Measurements from ENCODE around the gene SPRY2. TPM values are rescaled to one million over a fixed set of nuclear protein-coding genes. Genes with fewer than 3 reads are reported as not detected.

The SPRY2 gene
- total RNA-seq, 1 experiment from 2014 or later = 28.9 TPM

DNA sequence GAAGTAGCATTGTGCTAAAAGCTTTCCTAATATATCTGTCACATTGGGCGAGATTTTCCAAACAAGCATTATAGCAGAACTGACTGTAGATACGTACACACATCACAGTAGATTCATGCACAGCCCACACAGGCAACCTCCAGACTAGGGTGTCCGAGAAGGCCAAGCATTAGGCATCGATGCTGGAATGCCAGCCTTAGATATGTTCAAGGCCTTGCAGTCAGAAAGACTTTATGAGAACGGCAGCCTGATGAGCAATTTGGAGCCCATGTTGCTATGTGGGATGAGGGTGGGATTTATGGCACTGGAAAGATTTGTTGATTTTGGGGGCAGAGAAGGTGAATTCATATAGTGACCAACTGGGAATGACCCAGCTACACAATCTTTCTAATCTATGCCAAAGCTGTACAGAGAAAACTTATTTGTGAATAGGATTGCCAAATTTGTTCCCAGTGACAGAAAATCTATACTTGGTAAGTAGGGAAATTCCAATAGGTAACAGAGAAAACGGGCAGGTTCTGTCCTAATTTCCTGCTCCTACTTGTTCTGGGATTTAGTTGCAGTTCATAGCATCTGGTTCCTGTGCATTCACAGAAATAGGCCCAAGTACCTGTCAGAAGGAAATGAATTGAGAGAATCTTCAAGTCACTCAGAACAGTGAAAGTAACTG lies 31.0 kb upstream of the SPRY2 start:
- Mint-ChIP-seq H3K4me3 (ENCODE audit: unreplicated experiment) (no peak overlapping the region), H3K27ac (ENCODE audit: unreplicated experiment) (no peak overlapping the region), H3K4me1 (ENCODE audit: low read depth, unreplicated experiment) (no peaks in the 10 kb centered on the region), H3K9me3 (ENCODE audit: unreplicated experiment) (no peaks in the 10 kb centered on the region), H3K27me3 (ENCODE audit: insufficient read depth, unreplicated experiment) (no peaks in the 10 kb centered on the region), H3K36me3 (ENCODE audit: insufficient read depth, unreplicated experiment) (no peaks in the 10 kb centered on the region)
- Histone ChIP-seq H3K4me3 (ENCODE audit: low read depth, low read length) (no peak overlapping the region), H3K9me3 (no peaks in the 10 kb centered on the region), H3K27me3 (replicated peaks; ENCODE audit: control insufficient read depth, insufficient read depth, low read length) (no peaks in the 10 kb centered on the region), H3K36me3 (ENCODE audit: control insufficient read depth, insufficient read depth, low read length) (no peaks in the 10 kb centered on the region), H3K4me1 (no peaks in the 10 kb centered on the region)
- no peak for DNase-seq
- intact Hi-C loops (cut with micrococcal nuclease; ENCODE audit: unreplicated experiment) = no loop called here
- BruUV-seq (replicated peaks) = no TSS peak
- ChIA-PET POLR2A (no interaction called here), CTCF (no interaction called here)
- TF ChIP-seq, protein P1, sequence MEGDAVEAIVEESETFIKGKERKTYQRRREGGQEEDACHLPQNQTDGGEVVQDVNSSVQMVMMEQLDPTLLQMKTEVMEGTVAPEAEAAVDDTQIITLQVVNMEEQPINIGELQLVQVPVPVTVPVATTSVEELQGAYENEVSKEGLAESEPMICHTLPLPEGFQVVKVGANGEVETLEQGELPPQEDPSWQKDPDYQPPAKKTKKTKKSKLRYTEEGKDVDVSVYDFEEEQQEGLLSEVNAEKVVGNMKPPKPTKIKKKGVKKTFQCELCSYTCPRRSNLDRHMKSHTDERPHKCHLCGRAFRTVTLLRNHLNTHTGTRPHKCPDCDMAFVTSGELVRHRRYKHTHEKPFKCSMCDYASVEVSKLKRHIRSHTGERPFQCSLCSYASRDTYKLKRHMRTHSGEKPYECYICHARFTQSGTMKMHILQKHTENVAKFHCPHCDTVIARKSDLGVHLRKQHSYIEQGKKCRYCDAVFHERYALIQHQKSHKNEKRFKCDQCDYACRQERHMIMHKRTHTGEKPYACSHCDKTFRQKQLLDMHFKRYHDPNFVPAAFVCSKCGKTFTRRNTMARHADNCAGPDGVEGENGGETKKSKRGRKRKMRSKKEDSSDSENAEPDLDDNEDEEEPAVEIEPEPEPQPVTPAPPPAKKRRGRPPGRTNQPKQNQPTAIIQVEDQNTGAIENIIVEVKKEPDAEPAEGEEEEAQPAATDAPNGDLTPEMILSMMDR (IDR thresholded peaks at IDR 0.05; ENCODE audit: insufficient read depth in 1 of 2, low read depth in 1 of 2, low read length in 1 of 2, severe bottlenecking in 1 of 2, unreplicated experiment in 1 of 2) = no peak

DNA sequence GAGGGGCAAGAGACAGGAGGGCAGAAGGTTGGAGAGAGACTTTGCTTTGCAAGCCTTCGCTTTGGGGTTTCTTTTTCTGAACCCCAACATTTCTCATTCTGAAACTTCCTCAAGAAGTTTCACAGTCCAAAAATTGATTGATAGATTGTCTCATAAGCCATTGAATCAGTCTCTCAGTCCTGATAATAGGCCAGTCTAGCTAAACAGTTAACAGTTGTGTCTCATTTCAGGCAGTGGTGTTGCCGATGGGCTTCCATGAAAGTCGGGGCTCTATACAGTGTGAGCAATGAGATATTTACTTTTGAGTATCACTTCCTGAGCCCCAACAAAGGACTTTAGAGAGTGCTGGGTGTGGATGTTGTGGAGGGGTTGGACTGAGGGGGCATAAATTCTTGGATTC lies 26.5 kb upstream of the SPRY2 start:
- Histone ChIP-seq H3K4me1 (peaks cover 14% of the 10 kb centered on the region), H3K9me3 (no peaks in the 10 kb centered on the region), H3K27me3 (replicated peaks; ENCODE audit: control insufficient read depth, insufficient read depth, low read length) (no peaks in the 10 kb centered on the region), H3K4me3 (ENCODE audit: low read depth, low read length) (no peak overlapping the region), H3K36me3 (ENCODE audit: control insufficient read depth, insufficient read depth, low read length) (no peaks in the 10 kb centered on the region)
- no peak overlapping the region for H3K4me3 Mint-ChIP-seq (ENCODE audit: unreplicated experiment)
- ChIA-PET CTCF (no interaction called here), POLR2A (no interaction called here)
- peaks cover 3% of the 10 kb centered on the region for H3K4me1 Mint-ChIP-seq (ENCODE audit: low read depth, unreplicated experiment)
- H3K27me3 Mint-ChIP-seq (ENCODE audit: insufficient read depth, unreplicated experiment) = no peaks in the 10 kb centered on the region
- H3K27ac Mint-ChIP-seq (ENCODE audit: unreplicated experiment) = no peak overlapping the region
- no TSS peak for BruUV-seq (replicated peaks)
- no peaks in the 10 kb centered on the region for H3K36me3 Mint-ChIP-seq (ENCODE audit: insufficient read depth, unreplicated experiment)
- DNase-seq = no peak
- H3K9me3 Mint-ChIP-seq (ENCODE audit: unreplicated experiment) = no peaks in the 10 kb centered on the region
- intact Hi-C loops (cut with micrococcal nuclease; ENCODE audit: unreplicated experiment) = no loop called here
- TF ChIP-seq, protein P1 (IDR thresholded peaks at IDR 0.05; ENCODE audit: insufficient read depth in 1 of 2, low read depth in 1 of 2, low read length in 1 of 2, severe bottlenecking in 1 of 2, unreplicated experiment in 1 of 2) = no peak

DNA sequence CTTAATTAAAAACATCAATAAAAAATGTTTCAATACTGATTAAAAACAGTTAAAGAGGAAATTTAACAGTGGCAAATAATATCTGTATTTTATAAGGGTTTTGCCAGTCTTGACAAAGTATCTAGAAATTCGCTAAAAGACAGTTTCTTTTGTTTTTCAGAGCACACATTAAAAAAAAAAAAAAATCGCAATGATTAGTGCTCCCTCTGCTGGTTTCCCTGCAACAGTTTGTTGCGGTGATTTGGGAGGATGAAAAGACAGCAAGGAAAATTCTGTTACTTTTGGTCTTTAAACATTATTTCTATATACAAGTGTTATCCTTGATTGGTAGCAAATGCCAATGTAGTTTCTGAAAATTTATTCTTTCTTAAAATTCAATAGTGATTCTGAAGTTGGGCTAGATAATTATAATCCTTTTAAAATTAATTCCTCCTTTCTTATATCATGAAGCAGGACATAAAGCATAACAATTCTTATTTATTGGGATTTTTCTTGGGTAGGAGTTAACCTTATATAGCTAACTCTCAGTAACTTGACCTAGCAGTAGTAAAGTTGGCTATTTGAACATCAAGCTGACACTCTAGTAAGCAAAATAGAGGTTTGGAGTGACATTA lies 23.1 kb upstream of the SPRY2 start:
- H3K27ac Mint-ChIP-seq (ENCODE audit: unreplicated experiment) = no peak overlapping the region
- no peaks in the 10 kb centered on the region for H3K9me3 ChIP-seq
- H3K36me3 Mint-ChIP-seq (ENCODE audit: insufficient read depth, unreplicated experiment) = no peaks in the 10 kb centered on the region
- ChIA-PET POLR2A (no interaction called here), CTCF (no interaction called here)
- BruUV-seq (replicated peaks) = no TSS peak
- H3K4me3 Mint-ChIP-seq (ENCODE audit: unreplicated experiment) = no peak overlapping the region
- peaks cover 16% of the 10 kb centered on the region for H3K4me1 Mint-ChIP-seq (ENCODE audit: low read depth, unreplicated experiment)
- DNase-seq = peak in 1 of 2 experiments; percentile 39
- H3K4me1 ChIP-seq = peaks cover 26% of the 10 kb centered on the region
- H3K36me3 ChIP-seq (ENCODE audit: control insufficient read depth, insufficient read depth, low read length) = no peaks in the 10 kb centered on the region
- no peaks in the 10 kb centered on the region for H3K27me3 Mint-ChIP-seq (ENCODE audit: insufficient read depth, unreplicated experiment)
- no peaks in the 10 kb centered on the region for H3K27me3 ChIP-seq (replicated peaks; ENCODE audit: control insufficient read depth, insufficient read depth, low read length)
- TF ChIP-seq, protein P1 (IDR thresholded peaks at IDR 0.05; ENCODE audit: insufficient read depth in 1 of 2, low read depth in 1 of 2, low read length in 1 of 2, severe bottlenecking in 1 of 2, unreplicated experiment in 1 of 2) = peak; percentile 83 to 85
- H3K4me3 ChIP-seq (ENCODE audit: low read depth, low read length) = no peak overlapping the region
- H3K9me3 Mint-ChIP-seq (ENCODE audit: unreplicated experiment) = no peaks in the 10 kb centered on the region
- intact Hi-C loops (cut with micrococcal nuclease; ENCODE audit: unreplicated experiment) = loop anchor here (1.0 kb wide), 2 partner anchors 588 to 685 kb away; no protein-coding TSS in a partner anchor
